Breast epithelium (tissue), 3 donors: Measurements from ENCODE around the gene XG.
"Not testable (repeated sequence)": the region's sequence is repeated elsewhere in the genome, so short reads cannot be mapped to it uniquely, and the experiment has no call there.

Experiments
- POLR2AphosphoS5 ChIP-seq, 3 donors: sonication (generic); formaldehyde crosslinking; IDR thresholded peaks; one replicate each; pipeline ENCODE4 v1.6.1; 2017; ENCODE audit warnings: antibody characterized with exemption in 3 of 3
- TF ChIP-seq, protein P1 (sequence below), 3 donors: fragments of 450-650 bp; IDR thresholded peaks; one replicate each; pipeline ENCODE4 v1.5.1; 2016 to 2017; ENCODE audit warnings: antibody characterized with exemption in 3 of 3, mild to moderate bottlenecking in 3 of 3, moderate library complexity in 3 of 3

DNA sequence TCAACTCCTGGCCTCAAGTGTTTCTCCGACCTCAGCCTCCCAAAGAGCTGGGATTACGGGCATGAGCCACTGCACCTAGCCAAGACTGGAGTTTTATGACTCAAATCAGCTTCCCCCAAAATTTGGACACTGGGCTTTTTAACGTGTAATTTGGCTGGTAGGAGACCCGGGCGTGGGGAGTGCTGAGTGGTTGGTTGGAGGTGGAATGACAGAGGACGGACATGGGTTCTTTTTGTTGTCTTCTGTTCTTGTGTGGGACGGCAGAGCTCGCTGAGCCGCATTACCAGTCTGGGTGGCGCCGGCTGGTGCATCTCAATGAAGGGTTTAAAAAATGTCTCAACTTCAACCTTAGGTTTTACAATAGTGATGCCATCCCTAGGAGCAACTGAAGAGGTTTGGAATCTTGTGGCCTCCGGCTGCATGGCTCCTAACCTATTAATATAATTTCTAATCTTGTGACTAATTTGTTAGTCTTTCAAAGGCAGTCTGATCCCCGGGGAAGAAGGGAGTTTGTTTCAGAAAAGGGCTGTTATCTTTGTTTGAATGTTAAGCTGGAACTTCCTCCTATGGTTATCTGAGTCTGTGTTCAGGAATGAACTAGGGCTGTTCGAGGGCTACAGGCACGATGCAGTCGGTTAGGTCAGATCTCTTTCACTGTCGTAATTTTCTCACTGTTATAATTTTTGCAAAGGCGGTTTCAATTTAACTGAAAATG lies 50.7 kb downstream of the XG start:
- TF ChIP-seq, protein P1, sequence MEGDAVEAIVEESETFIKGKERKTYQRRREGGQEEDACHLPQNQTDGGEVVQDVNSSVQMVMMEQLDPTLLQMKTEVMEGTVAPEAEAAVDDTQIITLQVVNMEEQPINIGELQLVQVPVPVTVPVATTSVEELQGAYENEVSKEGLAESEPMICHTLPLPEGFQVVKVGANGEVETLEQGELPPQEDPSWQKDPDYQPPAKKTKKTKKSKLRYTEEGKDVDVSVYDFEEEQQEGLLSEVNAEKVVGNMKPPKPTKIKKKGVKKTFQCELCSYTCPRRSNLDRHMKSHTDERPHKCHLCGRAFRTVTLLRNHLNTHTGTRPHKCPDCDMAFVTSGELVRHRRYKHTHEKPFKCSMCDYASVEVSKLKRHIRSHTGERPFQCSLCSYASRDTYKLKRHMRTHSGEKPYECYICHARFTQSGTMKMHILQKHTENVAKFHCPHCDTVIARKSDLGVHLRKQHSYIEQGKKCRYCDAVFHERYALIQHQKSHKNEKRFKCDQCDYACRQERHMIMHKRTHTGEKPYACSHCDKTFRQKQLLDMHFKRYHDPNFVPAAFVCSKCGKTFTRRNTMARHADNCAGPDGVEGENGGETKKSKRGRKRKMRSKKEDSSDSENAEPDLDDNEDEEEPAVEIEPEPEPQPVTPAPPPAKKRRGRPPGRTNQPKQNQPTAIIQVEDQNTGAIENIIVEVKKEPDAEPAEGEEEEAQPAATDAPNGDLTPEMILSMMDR (IDR thresholded peaks at IDR 0.05): not testable (repeated sequence)
- not testable (repeated sequence) for TF ChIP-seq POLR2AphosphoS5 (IDR thresholded peaks at IDR 0.05)
